ENCODE measurements around the gene PLEKHJ1. TPM values are rescaled to one million over a fixed set of nuclear protein-coding genes. Genes with fewer than 3 reads are reported as not detected.

PLEKHJ1 gene
- total RNA-seq, 1 experiment from 2014 or later, result 189 TPM

GRCh38 chr19:2270423-2271233, 34.5 kb upstream of the PLEKHJ1 start (continued):
- TF ChIP-seq PRRX2 (CRISPR knock-in tag; IDR thresholded peaks at IDR 0.05) (no peak), ETV6 (CRISPR knock-in tag; IDR thresholded peaks at IDR 0.05) (no peak), AR (CRISPR knock-in tag; IDR thresholded peaks at IDR 0.05) (no peak), USF1 (CRISPR knock-in tag; IDR thresholded peaks at IDR 0.05) (0 out of 2 replicates have a peak, but pooled peaks have one; percentile 22), TCF7 (CRISPR knock-in tag; IDR thresholded peaks at IDR 0.05; ENCODE audit: low read depth) (no peak), ZNF416 (CRISPR knock-in tag; IDR thresholded peaks at IDR 0.05) (no peak), SMAD3 (CRISPR knock-in tag; IDR thresholded peaks at IDR 0.05; ENCODE audit: borderline replicate concordance) (no peak), ARID4B (CRISPR knock-in tag; IDR thresholded peaks at IDR 0.05; ENCODE audit: borderline replicate concordance) (peak; percentile 48; the same call in 1 of the 2 replicates), ESRRA (CRISPR knock-in tag; IDR thresholded peaks at IDR 0.05; ENCODE audit: borderline replicate concordance) (no peak), PREB (CRISPR knock-in tag; IDR thresholded peaks at IDR 0.05; ENCODE audit: borderline replicate concordance) (no peak), GRHL2 (CRISPR knock-in tag; IDR thresholded peaks at IDR 0.05; ENCODE audit: insufficient replicate concordance, severe bottlenecking) (no peak), FOXJ3 (CRISPR knock-in tag; IDR thresholded peaks at IDR 0.05; ENCODE audit: borderline replicate concordance) (no peak), ZNF425 (CRISPR knock-in tag; conservative IDR thresholded peaks at IDR 0.05) (no peak), NFE2L1 (CRISPR knock-in tag; IDR thresholded peaks at IDR 0.05) (no peak), MYBL2 (CRISPR knock-in tag; IDR thresholded peaks at IDR 0.05) (0 out of 2 replicates have a peak, but pooled peaks have one; percentile 30)
- TF ChIP-seq, protein P1, sequence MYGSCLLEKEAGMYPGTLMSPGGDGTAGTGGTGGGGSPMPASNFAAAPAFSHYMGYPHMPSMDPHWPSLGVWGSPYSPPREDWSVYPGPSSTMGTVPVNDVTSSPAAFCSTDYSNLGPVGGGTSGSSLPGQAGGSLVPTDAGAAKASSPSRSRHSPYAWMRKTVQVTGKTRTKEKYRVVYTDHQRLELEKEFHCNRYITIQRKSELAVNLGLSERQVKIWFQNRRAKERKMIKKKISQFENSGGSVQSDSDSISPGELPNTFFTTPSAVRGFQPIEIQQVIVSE (CRISPR knock-in tag; IDR thresholded peaks at IDR 0.05; ENCODE audit: borderline replicate concordance), result no peak
- TF ChIP-seq, protein P2, sequence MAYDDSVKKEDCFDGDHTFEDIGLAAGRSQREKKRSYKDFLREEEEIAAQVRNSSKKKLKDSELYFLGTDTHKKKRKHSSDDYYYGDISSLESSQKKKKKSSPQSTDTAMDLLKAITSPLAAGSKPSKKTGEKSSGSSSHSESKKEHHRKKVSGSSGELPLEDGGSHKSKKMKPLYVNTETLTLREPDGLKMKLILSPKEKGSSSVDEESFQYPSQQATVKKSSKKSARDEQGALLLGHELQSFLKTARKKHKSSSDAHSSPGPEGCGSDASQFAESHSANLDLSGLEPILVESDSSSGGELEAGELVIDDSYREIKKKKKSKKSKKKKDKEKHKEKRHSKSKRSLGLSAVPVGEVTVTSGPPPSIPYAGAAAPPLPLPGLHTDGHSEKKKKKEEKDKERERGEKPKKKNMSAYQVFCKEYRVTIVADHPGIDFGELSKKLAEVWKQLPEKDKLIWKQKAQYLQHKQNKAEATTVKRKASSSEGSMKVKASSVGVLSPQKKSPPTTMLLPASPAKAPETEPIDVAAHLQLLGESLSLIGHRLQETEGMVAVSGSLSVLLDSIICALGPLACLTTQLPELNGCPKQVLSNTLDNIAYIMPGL (CRISPR knock-in tag; IDR thresholded peaks at IDR 0.05), result peak; percentile 14; the same call in 1 of the 2 replicates
- TF ChIP-seq, protein P3, sequence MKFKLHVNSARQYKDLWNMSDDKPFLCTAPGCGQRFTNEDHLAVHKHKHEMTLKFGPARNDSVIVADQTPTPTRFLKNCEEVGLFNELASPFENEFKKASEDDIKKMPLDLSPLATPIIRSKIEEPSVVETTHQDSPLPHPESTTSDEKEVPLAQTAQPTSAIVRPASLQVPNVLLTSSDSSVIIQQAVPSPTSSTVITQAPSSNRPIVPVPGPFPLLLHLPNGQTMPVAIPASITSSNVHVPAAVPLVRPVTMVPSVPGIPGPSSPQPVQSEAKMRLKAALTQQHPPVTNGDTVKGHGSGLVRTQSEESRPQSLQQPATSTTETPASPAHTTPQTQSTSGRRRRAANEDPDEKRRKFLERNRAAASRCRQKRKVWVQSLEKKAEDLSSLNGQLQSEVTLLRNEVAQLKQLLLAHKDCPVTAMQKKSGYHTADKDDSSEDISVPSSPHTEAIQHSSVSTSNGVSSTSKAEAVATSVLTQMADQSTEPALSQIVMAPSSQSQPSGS (CRISPR knock-in tag; IDR thresholded peaks at IDR 0.05; ENCODE audit: borderline replicate concordance, low read depth), result no peak
- TF ChIP-seq, protein P4, sequence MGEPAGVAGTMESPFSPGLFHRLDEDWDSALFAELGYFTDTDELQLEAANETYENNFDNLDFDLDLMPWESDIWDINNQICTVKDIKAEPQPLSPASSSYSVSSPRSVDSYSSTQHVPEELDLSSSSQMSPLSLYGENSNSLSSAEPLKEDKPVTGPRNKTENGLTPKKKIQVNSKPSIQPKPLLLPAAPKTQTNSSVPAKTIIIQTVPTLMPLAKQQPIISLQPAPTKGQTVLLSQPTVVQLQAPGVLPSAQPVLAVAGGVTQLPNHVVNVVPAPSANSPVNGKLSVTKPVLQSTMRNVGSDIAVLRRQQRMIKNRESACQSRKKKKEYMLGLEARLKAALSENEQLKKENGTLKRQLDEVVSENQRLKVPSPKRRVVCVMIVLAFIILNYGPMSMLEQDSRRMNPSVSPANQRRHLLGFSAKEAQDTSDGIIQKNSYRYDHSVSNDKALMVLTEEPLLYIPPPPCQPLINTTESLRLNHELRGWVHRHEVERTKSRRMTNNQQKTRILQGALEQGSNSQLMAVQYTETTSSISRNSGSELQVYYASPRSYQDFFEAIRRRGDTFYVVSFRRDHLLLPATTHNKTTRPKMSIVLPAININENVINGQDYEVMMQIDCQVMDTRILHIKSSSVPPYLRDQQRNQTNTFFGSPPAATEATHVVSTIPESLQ (CRISPR knock-in tag; IDR thresholded peaks at IDR 0.05), result no peak

All from WTC11 (cell line).